ENCODE results near the gene WNT1. TPM values are rescaled to one million over a fixed set of nuclear protein-coding genes. Genes with fewer than 3 reads are reported as not detected.

WNT1 gene
- total and polyA plus RNA-seq, 9 of the 15 experiments (the other 6 are each of a cell fraction or from before 2014, with no cell fraction given), result not detected

DNA sequence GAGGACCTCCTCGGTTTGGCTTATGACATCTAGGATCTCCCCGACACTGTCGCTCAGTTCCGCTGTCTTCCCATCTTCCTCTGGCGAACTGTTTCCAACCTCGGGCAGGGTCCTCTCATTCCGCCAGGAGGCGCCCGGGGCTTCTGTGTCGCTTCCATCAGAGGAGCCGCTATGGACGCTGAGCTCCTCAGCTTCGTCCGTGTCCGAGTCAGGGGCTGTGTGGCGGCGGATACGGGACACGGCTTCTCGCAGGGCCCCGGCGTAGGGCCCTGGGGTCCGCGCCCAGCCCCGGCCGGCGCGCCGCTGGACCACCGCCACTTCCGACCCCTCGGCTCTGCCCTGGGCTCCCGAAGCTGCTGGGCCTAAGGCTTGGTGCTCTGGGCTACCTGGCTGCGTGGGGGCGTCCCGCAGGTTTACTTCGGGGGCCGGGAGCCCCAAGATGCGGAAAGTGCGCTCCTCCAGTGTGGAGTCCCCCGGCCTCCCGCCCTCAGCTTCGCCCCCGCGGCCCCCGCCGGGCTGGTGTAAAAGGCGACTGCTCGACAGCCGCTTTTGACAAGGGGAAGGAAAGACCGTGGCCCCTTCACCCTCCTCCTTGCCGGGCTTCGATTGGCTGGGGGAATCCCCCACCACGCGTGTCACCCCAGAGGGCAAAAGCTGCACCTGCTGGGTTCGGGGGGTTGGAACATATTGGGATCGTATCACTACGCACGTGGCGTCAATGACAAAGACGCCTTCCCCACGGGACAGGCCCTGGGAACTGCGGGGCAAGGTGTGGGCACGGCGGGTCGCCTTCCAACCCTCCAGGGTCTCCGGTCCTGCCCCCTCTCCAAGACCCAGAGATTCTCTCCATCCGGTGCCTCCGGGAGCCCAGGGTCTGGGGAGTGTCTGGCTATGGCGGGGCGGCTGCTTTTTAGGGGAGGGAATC, 18.9 kb downstream of the WNT1 start (continued):
- TF ChIP-seq GTF2B (IDR thresholded peaks at IDR 0.05; ENCODE audit: extremely low read depth, insufficient read length), result no peak
- TF ChIP-seq ZC3H11A (IDR thresholded peaks at IDR 0.05; ENCODE audit: low read depth, low read length), result no peak
- no peak for TF ChIP-seq FOXJ2 (tag; IDR thresholded peaks at IDR 0.05)
- no peak for TF ChIP-seq E2F3 (CRISPR knock-in tag; IDR thresholded peaks at IDR 0.05)
- peak in 1 of 2 experiments; percentile 59; a peak in 2 of 4 replicates for TF ChIP-seq RCOR1 (IDR thresholded peaks at IDR 0.05; ENCODE audit: borderline replicate concordance in 1 of 2, low read depth in 2 of 2, low read length in 2 of 2)
- TF ChIP-seq POLR2AphosphoS2 (IDR thresholded peaks at IDR 0.05; ENCODE audit: low read length), result no peak
- TF ChIP-seq, protein P1, sequence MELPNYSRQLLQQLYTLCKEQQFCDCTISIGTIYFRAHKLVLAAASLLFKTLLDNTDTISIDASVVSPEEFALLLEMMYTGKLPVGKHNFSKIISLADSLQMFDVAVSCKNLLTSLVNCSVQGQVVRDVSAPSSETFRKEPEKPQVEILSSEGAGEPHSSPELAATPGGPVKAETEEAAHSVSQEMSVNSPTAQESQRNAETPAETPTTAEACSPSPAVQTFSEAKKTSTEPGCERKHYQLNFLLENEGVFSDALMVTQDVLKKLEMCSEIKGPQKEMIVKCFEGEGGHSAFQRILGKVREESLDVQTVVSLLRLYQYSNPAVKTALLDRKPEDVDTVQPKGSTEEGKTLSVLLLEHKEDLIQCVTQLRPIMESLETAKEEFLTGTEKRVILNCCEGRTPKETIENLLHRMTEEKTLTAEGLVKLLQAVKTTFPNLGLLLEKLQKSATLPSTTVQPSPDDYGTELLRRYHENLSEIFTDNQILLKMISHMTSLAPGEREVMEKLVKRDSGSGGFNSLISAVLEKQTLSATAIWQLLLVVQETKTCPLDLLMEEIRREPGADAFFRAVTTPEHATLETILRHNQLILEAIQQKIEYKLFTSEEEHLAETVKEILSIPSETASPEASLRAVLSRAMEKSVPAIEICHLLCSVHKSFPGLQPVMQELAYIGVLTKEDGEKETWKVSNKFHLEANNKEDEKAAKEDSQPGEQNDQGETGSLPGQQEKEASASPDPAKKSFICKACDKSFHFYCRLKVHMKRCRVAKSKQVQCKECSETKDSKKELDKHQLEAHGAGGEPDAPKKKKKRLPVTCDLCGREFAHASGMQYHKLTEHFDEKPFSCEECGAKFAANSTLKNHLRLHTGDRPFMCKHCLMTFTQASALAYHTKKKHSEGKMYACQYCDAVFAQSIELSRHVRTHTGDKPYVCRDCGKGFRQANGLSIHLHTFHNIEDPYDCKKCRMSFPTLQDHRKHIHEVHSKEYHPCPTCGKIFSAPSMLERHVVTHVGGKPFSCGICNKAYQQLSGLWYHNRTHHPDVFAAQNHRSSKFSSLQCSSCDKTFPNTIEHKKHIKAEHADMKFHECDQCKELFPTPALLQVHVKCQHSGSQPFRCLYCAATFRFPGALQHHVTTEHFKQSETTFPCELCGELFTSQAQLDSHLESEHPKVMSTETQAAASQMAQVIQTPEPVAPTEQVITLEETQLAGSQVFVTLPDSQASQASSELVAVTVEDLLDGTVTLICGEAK (IDR thresholded peaks at IDR 0.05), result no peak
- TF ChIP-seq, protein P1 (CRISPR knock-in tag; IDR thresholded peaks at IDR 0.05), result no peak
- no peak for TF ChIP-seq ZNF311 (CRISPR knock-in tag; IDR thresholded peaks at IDR 0.05)
- TF ChIP-seq KAT8 (IDR thresholded peaks at IDR 0.05; ENCODE audit: low read depth), result no peak
- TF ChIP-seq, protein P2, sequence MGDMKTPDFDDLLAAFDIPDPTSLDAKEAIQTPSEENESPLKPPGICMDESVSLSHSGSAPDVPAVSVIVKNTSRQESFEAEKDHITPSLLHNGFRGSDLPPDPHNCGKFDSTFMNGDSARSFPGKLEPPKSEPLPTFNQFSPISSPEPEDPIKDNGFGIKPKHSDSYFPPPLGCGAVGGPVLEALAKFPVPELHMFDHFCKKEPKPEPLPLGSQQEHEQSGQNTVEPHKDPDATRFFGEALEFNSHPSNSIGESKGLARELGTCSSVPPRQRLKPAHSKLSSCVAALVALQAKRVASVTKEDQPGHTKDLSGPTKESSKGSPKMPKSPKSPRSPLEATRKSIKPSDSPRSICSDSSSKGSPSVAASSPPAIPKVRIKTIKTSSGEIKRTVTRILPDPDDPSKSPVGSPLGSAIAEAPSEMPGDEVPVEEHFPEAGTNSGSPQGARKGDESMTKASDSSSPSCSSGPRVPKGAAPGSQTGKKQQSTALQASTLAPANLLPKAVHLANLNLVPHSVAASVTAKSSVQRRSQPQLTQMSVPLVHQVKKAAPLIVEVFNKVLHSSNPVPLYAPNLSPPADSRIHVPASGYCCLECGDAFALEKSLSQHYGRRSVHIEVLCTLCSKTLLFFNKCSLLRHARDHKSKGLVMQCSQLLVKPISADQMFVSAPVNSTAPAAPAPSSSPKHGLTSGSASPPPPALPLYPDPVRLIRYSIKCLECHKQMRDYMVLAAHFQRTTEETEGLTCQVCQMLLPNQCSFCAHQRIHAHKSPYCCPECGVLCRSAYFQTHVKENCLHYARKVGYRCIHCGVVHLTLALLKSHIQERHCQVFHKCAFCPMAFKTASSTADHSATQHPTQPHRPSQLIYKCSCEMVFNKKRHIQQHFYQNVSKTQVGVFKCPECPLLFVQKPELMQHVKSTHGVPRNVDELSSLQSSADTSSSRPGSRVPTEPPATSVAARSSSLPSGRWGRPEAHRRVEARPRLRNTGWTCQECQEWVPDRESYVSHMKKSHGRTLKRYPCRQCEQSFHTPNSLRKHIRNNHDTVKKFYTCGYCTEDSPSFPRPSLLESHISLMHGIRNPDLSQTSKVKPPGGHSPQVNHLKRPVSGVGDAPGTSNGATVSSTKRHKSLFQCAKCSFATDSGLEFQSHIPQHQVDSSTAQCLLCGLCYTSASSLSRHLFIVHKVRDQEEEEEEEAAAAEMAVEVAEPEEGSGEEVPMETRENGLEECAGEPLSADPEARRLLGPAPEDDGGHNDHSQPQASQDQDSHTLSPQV (IDR thresholded peaks at IDR 0.05), result no peak
- no peak for TF ChIP-seq GTF2F1 (IDR thresholded peaks at IDR 0.05; ENCODE audit: low read depth, low read length)
- no peak for TF ChIP-seq XRCC5 (IDR thresholded peaks at IDR 0.05; ENCODE audit: low read depth, low read length)

All from K562 (cell line).